Activated naive CD4-positive, alpha-beta T cell treated with anti-CD3 and anti-CD28 coated beads, Interleukin-2, amount 50 U/mL, for 16 hours (primary cell): ENCODE data around the gene CORIN.
"Not testable (repeated sequence)": the region's sequence is repeated elsewhere in the genome, so short reads cannot be mapped to it uniquely, and the experiment has no call there.

Experiments
- DNase-seq: peaks from one replicate; pipeline ENCODE4 v3.0.0-alpha.2; 2020

The CORIN gene

GRCh38 chr4:47631161-47631560, 206.7 kb downstream of the CORIN start:
- no peak for DNase-seq

- no peak for DNase-seq
These were observed 213.8 kb downstream of the CORIN start for GRCh38 chr4:47624031-47624441.

DNA sequence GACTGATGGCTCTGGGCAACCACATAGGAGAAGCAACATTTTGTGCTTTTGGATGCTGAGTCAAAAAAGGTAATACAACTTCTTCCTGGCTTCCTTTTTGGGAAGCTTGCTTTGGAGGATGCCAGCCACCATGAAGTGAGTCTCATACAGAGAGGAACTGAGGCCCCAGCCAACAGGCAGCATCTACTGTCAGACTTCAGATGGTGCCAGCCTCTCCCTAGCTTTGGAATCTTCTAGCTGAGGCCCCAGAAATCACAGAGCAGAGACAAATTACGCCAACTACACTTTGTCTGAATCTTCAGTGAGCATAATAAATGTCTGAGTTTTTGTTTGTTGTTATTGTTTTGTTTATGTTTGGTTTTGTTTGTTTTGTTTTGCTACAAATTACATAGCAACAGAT, 216.7 kb downstream of the CORIN start:
- no peak for DNase-seq

DNA sequence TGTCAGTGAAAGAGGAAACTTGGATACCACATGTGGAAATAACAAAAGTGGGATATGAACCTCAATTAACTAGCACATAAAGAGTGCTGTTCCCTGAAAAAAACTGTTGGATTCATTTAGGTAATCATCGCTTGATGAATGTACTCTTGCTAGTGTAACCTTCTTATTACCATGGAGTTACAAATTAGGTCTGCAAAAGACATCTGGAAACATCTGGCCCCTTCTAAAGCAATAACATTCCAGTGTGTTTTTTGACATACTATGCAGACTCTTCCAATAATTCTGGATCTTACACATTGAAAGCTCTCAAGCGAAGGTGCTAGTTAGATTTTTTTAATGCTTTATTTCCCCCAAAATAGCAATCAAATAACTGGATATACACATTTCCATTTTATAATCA, 218.2 kb downstream of the CORIN start:
- no peak for DNase-seq

DNA sequence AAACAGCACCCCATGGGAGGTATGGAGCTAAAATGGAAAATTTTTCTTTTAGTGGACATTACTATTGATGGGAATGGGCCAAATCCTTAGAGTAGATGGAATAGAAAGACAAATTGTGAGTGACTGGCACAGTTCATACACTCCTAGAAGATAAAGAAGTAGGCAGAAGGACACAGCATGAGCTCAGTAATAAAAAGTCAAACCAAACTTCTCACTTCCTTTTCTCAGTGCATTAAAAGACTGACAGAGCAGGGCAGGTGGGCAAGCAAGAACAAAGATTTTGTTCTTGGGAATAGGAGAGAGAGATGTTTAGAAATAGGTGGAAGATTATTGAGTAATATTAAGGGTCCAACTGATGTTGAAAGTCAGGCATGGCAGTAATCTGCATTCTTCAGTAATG, 220.3 kb downstream of the CORIN start:
- no peak for DNase-seq

- DNase-seq, result no peak
These were observed 222.5 kb downstream of the CORIN start for GRCh38 chr4:47615385-47615784.

DNA sequence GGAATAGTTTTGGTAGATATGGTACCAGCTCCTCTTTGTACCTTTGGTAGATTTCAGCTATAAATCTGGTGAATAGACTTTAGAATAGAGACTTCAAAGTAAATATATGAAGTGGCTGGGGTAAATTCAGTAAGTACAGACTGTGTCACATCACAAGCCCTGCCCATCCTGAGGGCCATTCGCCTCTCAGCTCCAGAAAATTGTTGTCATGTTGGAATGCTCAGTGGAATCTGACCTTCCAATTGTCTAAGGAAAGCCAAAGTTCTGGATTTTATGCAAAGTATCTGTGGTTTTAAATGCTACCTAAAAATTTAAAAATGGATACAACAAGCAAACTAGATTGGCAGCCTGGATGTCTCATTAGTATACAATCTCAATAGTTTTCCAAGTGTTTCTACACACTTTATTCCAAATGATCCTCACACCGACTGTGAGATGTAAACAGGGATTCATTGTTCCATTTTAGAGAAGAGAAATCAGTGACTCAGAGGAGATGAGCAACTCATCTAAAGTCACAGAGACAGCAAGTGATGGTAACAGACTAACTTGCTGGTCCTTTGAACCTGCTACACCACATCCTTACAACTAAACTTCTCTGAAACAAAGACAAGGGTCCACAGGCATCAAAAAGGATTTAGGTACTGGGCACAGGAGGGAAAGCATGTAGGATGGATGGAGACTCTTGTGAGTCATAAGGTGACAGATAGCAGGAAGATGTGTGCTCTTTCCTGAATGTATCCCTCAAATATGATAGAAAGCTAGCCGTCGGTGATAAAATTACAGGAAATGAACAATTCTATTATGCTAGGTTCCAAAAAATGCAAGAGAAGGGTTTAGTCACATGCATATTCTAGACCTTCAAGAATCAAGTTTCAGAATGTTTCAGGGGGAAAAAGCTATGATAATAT, 225.5 kb downstream of the CORIN start:
- DNase-seq, result no peak

DNA sequence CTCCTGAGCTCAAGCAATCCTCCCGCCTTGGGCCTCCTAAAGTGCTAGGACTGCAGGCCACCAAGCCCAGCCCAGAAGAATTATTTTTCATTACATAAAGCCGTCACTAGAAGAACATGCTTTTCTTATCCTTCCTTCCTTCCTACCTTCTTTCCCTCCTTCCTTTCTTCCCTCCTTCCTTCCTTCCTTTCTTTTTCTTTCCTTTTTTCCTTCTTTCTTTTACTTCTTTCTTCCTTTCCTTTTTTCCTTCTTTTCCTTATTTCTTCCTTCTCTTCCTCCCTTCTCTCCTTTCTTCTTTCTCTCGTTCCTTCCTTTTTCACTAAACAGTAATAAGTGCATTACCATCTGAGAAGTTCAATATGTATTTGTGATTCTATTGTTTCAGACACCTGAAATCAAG, 231.4 kb downstream of the CORIN start:
- no peak for DNase-seq

GRCh38 chr4:47598896-47599295, 239.0 kb downstream of the CORIN start:
- DNase-seq, result no peak

DNA sequence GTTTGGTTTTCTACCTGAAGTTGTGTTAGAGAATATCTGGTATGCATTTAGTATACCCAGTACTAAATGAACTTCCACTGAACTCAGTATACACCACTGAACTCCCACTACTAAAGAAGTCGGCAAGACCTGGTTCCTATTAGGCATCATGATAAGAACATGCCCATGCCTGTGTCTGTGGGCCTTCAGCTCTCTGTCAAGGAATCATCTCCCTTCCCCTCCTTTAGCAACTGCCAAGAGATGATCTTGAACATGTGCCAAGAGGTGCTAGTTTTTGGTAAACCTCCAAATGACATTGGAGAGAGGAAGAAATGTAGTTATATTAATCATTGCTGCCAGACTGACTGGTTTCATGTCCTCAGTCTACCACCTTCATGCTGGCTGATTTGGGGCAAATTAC, 239.5 kb downstream of the CORIN start:
- DNase-seq, result no peak

DNA sequence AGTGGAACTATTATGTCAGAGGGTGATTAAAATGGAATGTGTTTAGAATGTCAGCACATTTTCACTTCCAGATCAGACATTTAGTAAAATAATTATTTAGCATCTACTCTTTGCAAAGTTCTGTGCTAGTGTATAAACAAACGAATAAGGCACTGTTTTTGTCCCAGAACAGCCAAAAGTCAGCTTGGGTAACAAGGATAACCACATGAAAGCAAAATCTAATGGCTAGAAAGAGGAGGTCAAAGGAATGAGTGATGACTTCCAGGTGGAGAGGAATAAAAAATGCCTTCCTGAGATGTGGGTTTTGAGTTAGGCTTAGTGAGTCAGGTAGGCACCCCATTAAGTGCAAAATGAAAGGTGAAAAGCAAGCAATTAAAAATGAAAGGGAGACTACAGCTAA, 240.2 kb downstream of the CORIN start:
- DNase-seq, result no peak

GRCh38 chr4:47590325-47590724, 247.5 kb downstream of the CORIN start:
- no peak for DNase-seq

- no peak for DNase-seq
These were observed 258.6 kb downstream of the CORIN start for GRCh38 chr4:47579235-47579634.

DNA sequence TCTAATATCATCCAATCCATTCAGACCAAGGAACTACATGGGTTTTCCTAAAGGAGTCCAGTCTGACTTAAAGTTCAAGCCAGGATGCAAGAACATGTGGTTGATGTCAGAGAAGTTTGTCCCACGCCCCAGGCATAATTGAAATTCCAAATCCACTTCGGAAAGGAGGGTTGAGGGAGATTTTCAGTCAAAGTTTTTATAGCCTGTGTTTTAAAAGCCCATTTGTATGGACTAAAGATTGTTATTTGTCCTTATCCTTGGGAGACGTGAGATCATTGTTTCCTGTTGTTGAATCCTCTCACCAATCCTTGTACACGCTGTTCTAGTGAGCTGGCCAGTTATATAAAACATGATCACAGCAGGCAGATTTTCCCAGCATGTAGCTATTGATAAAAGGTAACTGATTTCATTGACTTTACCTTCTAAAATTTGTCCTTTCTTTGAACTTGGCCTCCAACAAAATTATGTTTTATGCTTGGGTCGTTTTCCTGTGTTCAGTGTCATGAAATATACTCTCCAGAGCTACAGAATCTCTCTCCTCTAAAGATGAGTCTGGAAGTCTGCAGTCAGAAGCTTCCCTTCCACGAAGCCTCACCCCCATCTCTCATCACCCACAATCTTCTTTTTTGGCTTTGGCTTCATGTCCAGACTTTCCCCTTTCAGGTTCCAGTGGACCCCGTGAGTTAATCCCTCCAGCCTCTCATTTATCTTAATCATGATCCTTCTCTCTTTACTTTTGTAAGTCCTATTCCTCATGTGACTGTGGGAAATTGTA, 259.9 kb downstream of the CORIN start:
- DNase-seq, result no peak

DNA sequence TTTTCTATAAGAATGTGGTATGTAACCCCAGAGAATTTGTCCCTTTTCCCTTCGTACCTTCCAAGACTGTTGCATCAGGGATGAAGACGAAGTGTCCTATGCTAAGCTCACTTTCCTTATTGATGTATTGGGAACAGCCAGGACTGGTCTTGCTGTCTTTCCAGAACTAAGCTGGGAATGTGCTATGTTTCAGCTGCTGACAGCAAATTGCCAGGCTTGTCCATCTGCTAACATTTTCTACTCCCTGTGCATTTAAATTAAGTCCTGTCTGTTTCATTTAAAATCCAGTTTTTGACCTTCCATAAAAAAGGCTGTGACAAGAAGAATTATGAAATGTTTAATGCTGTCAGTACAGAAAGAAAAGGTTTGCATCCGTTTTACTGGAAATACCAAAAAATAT, 264.9 kb downstream of the CORIN start:
- DNase-seq, result no peak

- no peak for DNase-seq
These were observed 267.1 kb downstream of the CORIN start for GRCh38 chr4:47570816-47571215.

GRCh38 chr4:47567511-47567910, 270.4 kb downstream of the CORIN start:
- no peak for DNase-seq

- no peak for DNase-seq
These were observed 270.9 kb downstream of the CORIN start for GRCh38 chr4:47566969-47567368.

- no peak for DNase-seq
These were observed 271.3 kb downstream of the CORIN start for GRCh38 chr4:47566566-47566965.

DNA sequence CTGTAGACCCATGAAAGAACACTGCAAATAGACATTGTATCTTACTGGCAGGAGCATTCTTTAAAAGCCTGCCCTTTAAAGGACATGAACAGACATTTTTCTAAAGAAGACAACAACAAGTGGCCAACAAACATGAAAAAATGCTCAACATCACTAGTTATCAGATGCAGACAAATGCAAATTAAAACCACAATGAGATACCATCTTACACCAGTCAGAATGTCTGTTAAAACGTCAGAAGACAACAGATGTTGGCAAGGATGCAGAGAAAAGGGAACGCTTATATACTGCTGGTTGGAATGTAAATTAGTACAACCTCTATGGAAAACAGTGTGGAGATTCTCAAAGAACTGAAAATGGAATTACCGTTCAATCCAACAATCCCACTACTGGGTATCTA, 275.6 kb downstream of the CORIN start:
- DNase-seq, result no peak

DNA sequence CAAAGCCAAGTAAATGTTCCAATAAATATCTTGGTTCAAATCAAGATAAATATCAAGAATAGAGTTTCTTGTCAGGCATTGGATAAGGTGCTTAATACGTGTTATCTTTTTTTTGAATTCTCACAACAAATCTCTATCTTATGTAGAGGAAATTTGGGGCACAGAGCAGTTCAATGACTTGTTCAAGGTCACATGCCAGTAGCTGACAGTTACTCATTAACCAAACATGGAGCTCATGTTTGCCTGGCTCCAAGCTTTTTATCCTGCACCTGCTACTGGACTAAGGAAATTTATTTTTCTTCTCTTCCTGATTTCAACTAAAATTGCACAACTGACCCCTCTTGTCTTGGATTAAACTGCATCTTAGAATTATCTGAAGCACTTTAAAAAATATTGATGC, 276.5 kb downstream of the CORIN start:
- no peak for DNase-seq

DNA sequence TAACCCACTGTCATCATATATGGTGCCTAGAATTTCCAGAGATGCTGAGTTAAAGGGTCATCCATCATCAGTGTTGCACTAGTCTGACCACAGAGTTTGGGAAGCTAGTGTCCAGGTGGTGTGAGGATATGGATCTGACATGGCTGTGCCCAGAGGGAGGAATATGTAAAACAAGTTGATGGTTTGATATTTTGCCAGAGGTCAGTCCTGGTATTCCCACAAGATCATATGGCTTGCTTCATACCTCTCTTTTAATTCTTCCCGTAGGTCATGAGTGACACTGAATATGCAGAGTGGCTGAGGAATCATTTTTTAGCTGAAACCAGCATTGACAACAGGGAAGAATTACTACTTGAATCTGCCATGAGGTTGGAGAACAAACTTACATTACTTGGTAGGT, 277.2 kb downstream of the CORIN start:
- DNase-seq, result no peak

- no peak for DNase-seq
These were observed 280.6 kb downstream of the CORIN start for GRCh38 chr4:47557255-47557654.

DNA sequence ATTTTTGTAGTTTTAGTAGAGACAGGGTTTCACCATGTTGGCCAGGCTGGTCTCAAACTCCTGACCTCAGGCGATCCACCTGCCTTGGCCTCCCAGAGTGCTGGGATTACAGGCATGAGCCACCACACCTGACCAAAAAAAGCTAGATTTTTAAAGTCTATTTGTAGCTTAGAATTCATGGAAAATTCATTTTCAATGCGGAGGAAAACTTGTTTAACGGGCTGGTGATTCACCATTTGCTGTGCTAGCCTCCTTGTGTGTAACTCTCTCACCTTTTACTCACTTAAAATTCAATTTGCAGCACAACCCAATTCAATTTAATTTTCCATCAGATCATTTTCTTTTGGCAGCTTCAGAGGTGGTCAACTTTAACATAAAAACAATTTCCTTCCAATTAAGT, 281.9 kb downstream of the CORIN start:
- not testable (repeated sequence) for DNase-seq
